GM18909 (cell line): ENCODE results near the gene TMEM41B.
A peak's percentile ranks its signal among the peaks of the same experiment; 100 is the strongest.
"Not testable (repeated sequence)": the region's sequence is repeated elsewhere in the genome, so short reads cannot be mapped to it uniquely, and the experiment has no call there.

Source experiments
- ATAC-seq: cut with Tn5 transposase; IDR thresholded peaks from one replicate; pipeline ENCODE4 v1.9.1; 2021; ENCODE audit warnings: mild to moderate bottlenecking; ENCODE audit not compliant: unreplicated experiment, poor library complexity

TMEM41B gene

GRCh38 chr11:9314291-9315077 is at the start of gene TMEM41B:
TMEM41B (minus strand) TSS chr11:9314593; CDS start chr11:9314441, 152 bp downstream.
- ATAC-seq: peak; percentile 97

DNA sequence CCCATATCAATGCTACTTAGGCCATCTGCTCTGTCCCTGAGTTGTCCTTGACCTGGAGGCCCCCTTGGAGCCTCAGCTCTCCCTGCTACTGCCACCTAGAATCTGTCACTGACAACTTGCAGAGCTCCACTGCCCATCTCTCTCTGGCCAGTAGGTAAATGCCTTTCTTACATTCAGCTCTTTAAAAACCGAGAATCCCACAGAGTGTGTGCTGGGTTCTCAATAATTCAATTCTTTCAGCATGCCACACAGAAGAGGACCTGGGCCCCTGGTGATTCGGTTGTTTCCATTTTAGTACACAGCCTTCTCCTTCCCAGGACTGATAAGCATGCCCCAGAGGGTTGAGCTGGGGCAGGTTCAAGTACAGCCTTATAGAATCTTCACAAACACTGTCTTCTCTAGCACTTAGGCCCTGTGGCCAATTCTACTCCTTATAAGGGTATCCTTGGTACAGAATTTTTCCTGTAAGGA is 48.0 kb upstream of the TMEM41B start:
- ATAC-seq: no peak

- ATAC-seq: not testable (repeated sequence)
Observed at GRCh38 chr11:9360862-9361622, 46.6 kb upstream of the TMEM41B start.

DNA sequence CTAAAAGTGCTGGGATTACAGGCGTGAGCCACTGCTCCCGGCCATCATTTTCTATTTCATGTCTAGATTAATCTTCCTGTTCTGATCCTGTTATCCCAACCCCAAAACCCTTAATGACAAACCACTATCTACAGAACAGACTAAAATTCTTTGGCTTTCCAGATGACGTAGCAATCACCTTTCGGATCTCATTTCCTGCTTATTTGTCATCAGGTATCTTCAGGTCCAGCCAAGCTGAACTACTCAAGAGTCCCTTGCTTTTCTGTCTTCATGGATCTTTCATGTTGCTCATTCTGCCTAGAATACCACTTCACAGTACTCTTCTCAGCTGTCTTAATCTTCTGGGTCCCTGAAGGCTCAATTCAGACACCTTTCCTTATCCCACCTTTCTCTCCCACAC is 42.6 kb upstream of the TMEM41B start:
- no peak for ATAC-seq

- ATAC-seq: no peak
Observed at GRCh38 chr11:9351321-9351881, 37.0 kb upstream of the TMEM41B start.

GRCh38 chr11:9347779-9348178 is 33.4 kb upstream of the TMEM41B start:
- ATAC-seq: not testable (repeated sequence)

GRCh38 chr11:9347100-9347499 is 32.7 kb upstream of the TMEM41B start:
- ATAC-seq: no peak

GRCh38 chr11:9344061-9344680 is 29.8 kb upstream of the TMEM41B start:
- ATAC-seq: no peak

- ATAC-seq: no peak
Observed at GRCh38 chr11:9341638-9342178, 27.3 kb upstream of the TMEM41B start.

DNA sequence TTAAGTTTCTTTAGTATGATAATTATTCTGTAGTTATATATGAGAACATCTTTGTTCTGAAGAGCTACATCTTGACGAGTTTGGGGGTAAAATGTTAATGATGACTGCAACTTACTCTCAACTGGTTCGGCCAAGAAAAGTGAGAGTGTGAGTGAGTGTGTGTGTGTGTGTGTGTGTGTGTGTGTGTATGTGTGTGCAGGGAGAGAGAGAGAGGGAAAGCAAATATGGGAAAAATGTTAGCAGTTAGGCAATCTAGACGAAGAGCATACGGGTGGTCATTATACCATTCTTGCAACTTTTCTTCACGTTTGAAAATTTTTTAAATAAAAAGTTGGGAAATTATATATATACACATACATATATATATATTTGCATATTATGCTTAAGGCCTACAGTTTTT is 18.3 kb upstream of the TMEM41B start:
- ATAC-seq: no peak

DNA sequence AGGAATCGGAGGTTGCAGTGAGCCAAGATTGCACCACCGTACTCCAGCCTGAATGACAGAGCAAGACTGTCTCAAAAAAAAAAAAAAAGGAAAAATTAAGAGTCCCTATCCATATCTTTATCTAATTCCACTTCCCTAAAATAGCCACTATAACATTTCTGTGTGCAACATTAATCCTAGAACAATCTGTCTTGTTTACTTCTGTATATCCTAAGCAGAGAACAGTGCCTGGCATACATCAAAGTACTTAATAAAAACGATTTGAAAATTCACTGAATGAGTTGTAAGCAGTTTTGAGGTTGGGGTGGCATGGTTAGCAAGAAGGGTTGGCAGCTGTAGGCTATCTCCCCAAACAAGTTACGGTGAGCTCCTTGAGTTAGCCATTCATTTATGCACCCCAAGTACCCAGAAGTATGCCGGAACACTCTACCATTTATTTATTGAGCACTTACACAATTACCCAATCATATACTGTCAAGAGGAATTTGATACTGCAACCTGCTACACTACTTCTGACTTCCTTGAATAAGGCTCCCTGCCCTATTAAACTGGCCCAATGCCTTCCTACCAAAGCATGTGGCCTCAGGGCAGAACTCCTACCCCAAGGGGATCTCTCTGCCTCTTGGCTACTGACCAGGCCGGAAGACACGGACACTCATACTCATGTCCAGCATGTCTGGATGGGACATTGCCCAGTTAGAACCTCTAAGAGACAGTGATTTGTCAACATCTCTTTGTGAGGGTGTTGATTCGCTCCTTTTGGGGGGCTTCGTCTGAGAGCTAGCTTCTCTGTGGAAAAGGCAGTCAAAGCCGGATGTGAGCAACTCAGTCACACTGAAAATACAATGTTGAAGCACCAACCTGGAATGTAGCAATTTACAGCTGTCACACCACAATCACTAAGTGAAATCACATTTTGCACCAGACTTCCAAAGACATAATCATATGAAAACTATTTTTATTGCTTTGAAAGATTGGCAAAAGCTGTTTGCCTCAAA is 16.3 kb upstream of the TMEM41B start:
- no peak for ATAC-seq

DNA sequence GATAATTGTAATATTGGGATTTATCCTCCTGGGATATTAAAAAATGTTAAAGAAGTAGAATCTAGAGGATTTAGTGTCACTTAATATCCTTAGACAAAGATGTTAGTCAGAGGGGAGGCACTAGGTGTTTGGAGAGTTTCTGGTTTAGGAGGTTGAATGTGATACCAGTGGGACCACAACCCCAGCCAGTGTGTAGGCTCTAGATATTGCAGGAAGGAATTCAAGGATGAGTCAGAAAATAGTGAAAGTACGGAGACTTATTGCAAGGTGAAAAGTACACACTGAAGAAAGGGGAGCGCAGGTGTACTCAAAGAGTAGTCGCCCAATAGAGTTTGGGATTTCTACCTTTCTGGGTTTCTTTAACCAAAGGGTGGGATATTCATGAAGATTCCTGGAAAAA is 5.7 kb upstream of the TMEM41B start:
- ATAC-seq: no peak

- ATAC-seq: not testable (repeated sequence)
Observed at GRCh38 chr11:9319377-9320001, 5.1 kb upstream of the TMEM41B start.

- ATAC-seq: not testable (repeated sequence)
Observed at GRCh38 chr11:9318442-9319376, 4.3 kb upstream of the TMEM41B start.

GRCh38 chr11:9316334-9316733 is 1.9 kb upstream of the TMEM41B start:
- ATAC-seq: no peak

GRCh38 chr11:9315078-9315688 is 790 bp upstream of the TMEM41B start:
- no peak for ATAC-seq

GRCh38 chr11:9313648-9314290 is 624 bp downstream of the TMEM41B start:
- peak; percentile 22 for ATAC-seq
